HEK293 (cell line): ENCODE data around the gene LAIR2.

Source experiments
- TSHZ1 ChIP-seq: fragments of 450-650 bp; formaldehyde crosslinking; IDR thresholded peaks from 2 replicates; pipeline ENCODE4 v1.5.1; 2016; ENCODE audit warnings: missing biosample characterization, missing genetic modification characterization, borderline replicate concordance
- ZFP69B ChIP-seq: fragments of 450-650 bp; formaldehyde crosslinking; IDR thresholded peaks from 2 replicates; pipeline ENCODE4 v1.5.1; 2016; ENCODE audit warnings: missing biosample characterization, missing genetic modification characterization
- ZNF510 ChIP-seq: fragments of 450-650 bp; formaldehyde crosslinking; IDR thresholded peaks from 2 replicates; pipeline ENCODE4 v1.5.1; 2018; ENCODE audit warnings: mild to moderate bottlenecking, missing genetic modification characterization, missing biosample characterization; ENCODE audit not compliant: insufficient replicate concordance
- ZNF777 ChIP-seq: fragments of 450-650 bp; formaldehyde crosslinking; IDR thresholded peaks from 2 replicates; pipeline ENCODE4 v1.5.1; 2017; ENCODE audit warnings: missing biosample characterization, missing genetic modification characterization, borderline replicate concordance

GRCh38 chr19:54517483-54517882 is 14.9 kb downstream of the LAIR2 start:
- TF ChIP-seq ZFP69B (no peak), TSHZ1 (no peak), ZNF777 (tag by site-specific recombination) (no peak), ZNF510 (no peak)
